NB4 (cell line): ENCODE data around the gene SPATS2.

Source experiments
- DNase-seq: peaks from one replicate; pipeline ENCODE4 v3.0.0; 2010; ENCODE audit warnings: low read depth
- H3K4me3 ChIP-seq: one replicate; pipeline ENCODE4 v1.5.1; 2011; ENCODE audit warnings: mild to moderate bottlenecking, low read depth, low read length, moderate library complexity
- MYC ChIP-seq: IDR thresholded peaks from 2 replicates; pipeline ENCODE4 v1.6.1; 2011; ENCODE audit warnings: low read depth, low read length
- POLR2A ChIP-seq: IDR thresholded peaks from 2 replicates; pipeline ENCODE4 v1.6.1; 2011; ENCODE audit warnings: mild to moderate bottlenecking; ENCODE audit not compliant: insufficient read length; ENCODE audit errors: extremely low read depth
- TF ChIP-seq, protein P1 (sequence below): IDR thresholded peaks from 2 replicates; pipeline ENCODE4 v1.6.1; 2011; ENCODE audit warnings: low read depth, low read length
- TF ChIP-seq, protein P2 (sequence below): IDR thresholded peaks from one replicate; pipeline ENCODE4 v1.5.1; 2012; ENCODE audit warnings: low read depth, low read length

The SPATS2 gene

DNA sequence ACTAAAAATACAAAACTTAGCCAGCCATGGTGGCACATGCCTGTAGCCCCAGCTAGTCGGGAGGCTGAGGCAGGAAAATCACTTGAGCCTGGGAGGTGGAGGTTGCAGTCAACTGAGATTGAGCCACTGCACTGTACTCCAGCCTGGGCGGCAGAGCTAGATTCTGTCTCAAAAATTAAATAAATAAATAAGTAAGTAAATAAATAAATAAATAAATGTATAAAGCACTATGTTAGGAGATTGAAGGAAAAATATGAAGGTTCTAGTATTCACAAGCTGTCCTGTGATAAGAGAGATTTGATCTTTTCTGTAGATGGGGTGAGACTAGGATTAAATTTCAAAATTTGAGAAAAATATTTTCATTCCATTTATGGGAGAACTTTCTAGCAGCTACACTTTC, 14.9 kb upstream of the SPATS2 start:
- DNase-seq: no peak
- TF ChIP-seq POLR2A (no peak), MYC (no peak)
- TF ChIP-seq, protein P1, sequence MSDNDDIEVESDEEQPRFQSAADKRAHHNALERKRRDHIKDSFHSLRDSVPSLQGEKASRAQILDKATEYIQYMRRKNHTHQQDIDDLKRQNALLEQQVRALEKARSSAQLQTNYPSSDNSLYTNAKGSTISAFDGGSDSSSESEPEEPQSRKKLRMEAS: no peak
- TF ChIP-seq, protein P2, sequence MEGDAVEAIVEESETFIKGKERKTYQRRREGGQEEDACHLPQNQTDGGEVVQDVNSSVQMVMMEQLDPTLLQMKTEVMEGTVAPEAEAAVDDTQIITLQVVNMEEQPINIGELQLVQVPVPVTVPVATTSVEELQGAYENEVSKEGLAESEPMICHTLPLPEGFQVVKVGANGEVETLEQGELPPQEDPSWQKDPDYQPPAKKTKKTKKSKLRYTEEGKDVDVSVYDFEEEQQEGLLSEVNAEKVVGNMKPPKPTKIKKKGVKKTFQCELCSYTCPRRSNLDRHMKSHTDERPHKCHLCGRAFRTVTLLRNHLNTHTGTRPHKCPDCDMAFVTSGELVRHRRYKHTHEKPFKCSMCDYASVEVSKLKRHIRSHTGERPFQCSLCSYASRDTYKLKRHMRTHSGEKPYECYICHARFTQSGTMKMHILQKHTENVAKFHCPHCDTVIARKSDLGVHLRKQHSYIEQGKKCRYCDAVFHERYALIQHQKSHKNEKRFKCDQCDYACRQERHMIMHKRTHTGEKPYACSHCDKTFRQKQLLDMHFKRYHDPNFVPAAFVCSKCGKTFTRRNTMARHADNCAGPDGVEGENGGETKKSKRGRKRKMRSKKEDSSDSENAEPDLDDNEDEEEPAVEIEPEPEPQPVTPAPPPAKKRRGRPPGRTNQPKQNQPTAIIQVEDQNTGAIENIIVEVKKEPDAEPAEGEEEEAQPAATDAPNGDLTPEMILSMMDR: no peak
- no peak overlapping the region for H3K4me3 ChIP-seq

DNA sequence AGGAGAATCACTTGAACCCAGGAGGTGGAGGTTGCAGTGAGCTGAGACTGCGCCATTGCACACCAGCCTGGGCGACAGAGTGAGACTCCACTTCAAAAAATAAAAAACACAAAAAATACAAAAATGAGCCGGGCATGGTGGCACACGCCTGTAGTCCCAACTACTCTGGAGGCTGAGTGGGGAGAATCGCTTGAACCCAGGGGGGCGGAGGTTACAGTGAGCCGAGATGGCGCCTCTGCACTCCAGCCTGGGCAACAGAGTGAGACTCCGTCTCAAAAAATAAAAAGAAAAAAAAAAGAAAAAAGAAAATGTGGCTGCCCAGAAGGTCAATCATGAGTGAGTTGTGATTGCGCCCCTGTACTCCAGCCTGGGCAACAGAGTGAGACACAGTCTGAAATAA, 11.3 kb upstream of the SPATS2 start:
- TF ChIP-seq, protein P2: no peak
- TF ChIP-seq, protein P1: no peak
- no peak for TF ChIP-seq POLR2A
- TF ChIP-seq MYC: no peak

DNA sequence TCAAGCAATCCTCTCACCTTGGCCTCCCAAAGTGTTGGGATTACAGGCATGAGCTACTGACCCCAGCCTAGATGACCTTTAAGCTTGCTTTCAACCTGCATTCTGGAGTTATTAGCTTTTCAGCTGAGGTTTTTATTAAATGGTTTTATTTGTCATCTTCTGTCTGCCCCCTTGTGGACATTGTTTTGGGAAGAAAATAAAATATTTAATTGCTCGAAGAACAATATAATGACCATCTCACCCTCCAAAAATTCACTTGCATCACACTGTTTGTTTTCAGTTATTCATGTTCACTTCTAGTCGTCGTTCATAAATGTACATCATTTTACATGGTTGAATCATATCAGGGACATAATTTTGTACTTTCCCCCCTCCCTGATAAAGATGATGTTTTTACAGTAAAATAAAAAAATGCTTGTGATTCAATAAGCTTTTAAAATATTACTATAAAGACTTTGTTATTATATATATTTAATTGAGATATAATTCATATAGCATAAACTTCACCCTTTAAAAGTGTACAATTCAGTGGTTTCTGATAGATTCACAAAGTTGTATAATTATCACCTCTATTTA, 10.1 kb upstream of the SPATS2 start:
- DNase-seq: peak; percentile 63
- TF ChIP-seq, protein P2: peak; percentile 28
- TF ChIP-seq POLR2A: no peak
- H3K4me3 ChIP-seq: no peak overlapping the region

More for the DNA sequence above, 11.3 kb upstream of the SPATS2 start:
- H3K4me3 ChIP-seq: no peak overlapping the region
- no peak for DNase-seq

DNA sequence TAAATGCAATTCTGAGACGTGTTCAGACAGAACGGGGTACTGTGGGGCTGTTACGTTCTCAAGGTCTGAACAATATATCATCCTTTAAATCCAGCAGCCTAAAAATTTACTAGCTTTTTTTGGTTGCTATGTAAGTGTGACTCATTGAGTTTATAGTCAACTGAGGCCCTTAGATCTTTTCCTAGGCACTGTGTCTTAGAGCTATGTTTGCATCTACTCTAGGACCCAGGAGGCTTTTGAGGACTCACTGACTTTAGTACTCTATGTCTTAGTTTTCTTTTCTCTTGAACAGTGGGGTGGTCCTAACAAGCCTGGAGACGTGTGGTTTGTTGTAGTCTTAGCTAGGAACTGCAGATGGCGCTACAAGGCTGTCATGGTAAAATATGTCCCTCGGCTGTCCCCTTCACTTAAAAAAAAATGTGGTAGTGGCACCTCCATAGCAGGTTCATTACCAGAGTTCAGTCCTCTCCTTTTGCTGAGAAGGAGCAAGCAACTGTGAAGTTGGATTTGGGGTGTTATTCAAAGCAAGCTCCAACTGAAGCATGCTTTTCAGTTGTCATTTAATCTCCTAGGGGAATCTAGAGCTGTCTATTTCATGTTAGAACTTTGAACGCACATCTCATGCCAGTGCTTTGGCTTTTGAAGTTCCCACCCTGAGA, 8.7 kb upstream of the SPATS2 start:
- peak; percentile 85 for DNase-seq
- TF ChIP-seq, protein P2: peak; percentile 92
- TF ChIP-seq, protein P1: no peak; the same call in 1 of the 2 replicates
- 0 out of 2 replicates have a peak, but pooled peaks have one; percentile 41 for TF ChIP-seq MYC
- no peak overlapping the region for H3K4me3 ChIP-seq

DNA sequence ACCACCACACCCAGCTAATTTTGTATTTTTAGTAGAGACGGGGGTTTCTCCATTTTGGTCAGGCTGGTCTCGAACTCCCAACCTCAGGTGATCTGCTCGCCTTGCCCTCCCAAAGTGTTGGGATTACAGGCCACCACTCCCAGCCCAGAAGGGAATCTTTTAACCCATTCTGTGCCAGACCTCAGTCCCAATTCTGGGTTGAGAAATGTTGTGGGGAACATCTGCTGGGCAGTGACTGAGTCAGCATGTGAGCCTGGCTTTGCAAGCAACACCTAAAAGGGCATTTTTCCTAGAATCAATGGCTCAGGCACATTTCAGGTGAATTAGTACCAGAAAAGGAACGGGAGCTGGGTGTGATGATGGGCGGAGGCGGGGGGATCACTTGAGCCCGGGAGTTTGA, 7.6 kb upstream of the SPATS2 start:
- DNase-seq: no peak
- H3K4me3 ChIP-seq: no peak overlapping the region
- TF ChIP-seq MYC: no peak

DNA sequence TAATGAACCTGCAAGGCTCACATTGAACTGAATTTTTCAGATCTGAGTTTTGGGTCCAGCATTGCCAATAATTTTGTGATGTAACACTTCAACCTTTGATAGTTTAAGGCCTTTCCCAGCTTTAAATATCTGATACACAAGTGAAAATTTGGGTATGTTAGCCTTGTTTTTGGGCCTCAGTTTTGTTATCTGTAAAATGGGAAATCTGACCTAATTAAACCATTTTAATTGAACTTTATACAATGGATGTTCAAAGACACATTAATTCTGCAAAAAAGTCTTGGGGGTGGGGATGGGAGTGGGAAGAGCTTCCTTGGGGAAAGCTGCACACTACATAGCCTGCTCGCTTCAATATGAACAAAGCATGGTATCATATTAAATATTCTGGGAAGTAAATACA, 5.2 kb upstream of the SPATS2 start:
- no peak for DNase-seq
- TF ChIP-seq, protein P2: no peak
- TF ChIP-seq POLR2A: no peak
- TF ChIP-seq, protein P1: no peak
- TF ChIP-seq MYC: no peak
- no peak overlapping the region for H3K4me3 ChIP-seq
